ENCODE results near the gene SPSB1.

GRCh38 chr1:9307303-9307702, 14.6 kb downstream of the SPSB1 start:
- TF ChIP-seq POLR2AphosphoS5 (IDR thresholded peaks at IDR 0.05; ENCODE audit: low read depth, low read length): no peak
- TF ChIP-seq POLR2A (IDR thresholded peaks at IDR 0.05; ENCODE audit: low read depth, low read length): no peak
- TF ChIP-seq TAF1 (IDR thresholded peaks at IDR 0.05; ENCODE audit: low read depth, low read length): no peak
- no peak for TF ChIP-seq PAX5 (IDR thresholded peaks at IDR 0.05; ENCODE audit: insufficient read depth, low read length, severe bottlenecking)
- no peak for TF ChIP-seq SPI1 (IDR thresholded peaks at IDR 0.05; ENCODE audit: low read depth, low read length)

Data from GM12891 (cell line).